NCI-H2107 (cell line): Measurements from ENCODE around the gene WDSUB1.
A peak's percentile ranks its signal among the peaks of the same experiment; 100 is the strongest.

Source experiments
- DNase-seq: peaks from one replicate; lab custom pipeline; 2025; lab: John Stamatoyannopoulos, UW

Gene WDSUB1

GRCh38 chr2:159285929-159286708, at the start of gene WDSUB1:
WDSUB1 (minus strand) TSS chr2:159286703; CDS start chr2:159283069, 3,634 bp downstream.
- DNase-seq, result peak; percentile 26

- DNase-seq, result no peak
These were observed 40.2 kb upstream of the WDSUB1 start for GRCh38 chr2:159326569-159327255.

DNA sequence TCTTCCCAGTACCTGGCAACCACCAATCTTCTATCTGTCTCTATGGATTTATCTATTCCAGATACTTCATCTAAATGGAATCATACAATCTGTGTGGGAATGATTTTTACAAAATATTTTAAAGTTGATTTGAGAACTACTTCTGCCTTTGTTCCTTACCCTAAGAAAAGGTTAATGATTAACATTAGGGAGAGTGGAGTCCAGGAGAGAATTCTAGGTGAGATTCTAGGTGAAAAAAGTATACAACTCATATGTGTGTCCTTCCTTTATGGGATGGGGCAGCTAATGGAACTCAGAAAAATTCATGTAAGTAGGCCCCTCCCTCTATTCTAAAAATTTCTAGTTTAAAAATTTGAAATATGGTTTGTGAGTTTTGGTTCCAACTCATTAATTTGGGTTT, 35.9 kb upstream of the WDSUB1 start:
- DNase-seq, result no peak

GRCh38 chr2:159317392-159318088, 31.0 kb upstream of the WDSUB1 start:
- no peak for DNase-seq

DNA sequence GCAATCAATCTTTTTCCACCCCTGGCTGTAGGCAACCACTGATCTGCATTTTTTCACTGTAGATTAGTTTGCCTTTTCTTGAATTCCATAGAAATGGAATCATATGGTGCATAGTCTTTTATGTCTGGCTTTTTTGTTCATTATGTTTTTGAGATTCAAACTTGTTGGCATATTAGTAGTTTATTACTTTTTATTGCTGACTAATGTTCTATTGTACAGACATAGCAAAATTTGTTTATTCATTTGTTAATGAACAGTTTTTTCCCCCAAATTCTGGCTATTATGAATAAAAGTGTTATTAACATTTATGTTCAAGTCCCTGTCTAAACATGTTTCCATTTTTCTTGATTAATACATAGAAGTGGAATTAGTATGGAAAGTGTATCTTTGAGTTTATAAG, 21.4 kb upstream of the WDSUB1 start:
- DNase-seq, result no peak

DNA sequence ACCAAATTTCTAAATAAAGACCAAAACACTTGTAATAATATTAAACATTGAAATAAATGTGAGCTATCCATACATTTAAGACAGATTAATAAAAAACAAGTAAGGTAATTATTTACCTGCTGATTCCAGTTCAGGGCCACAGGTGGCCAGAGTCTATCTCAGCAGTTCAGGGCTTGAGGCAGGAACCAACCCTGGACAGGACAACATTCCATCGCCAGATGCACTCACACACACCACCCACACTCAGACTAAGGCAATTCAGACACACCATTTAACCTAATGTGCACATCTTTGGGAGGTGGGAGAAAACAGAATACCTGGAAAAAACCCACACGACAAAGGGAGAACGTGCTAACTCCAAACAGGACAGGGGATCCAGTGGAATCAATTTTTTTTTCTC, 14.1 kb upstream of the WDSUB1 start:
- no peak for DNase-seq

DNA sequence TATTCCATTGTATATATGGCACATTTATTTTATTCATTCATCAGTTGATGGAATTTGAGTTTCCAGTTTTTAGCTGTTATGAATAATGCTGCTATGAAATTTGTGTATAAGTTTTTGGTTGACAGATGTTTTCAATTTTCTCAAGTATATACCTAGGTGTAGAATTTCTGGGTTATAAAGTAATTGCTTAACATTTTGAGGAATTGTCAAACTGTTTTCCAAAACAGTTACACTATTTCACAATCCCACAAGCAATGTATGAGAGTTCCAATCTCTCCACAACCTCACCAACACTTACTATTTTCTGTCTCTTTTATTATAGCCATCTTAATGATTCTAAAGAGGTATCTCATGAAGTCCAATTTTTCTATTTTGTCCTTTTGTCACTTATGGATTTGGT, 12.5 kb upstream of the WDSUB1 start:
- DNase-seq, result no peak

DNA sequence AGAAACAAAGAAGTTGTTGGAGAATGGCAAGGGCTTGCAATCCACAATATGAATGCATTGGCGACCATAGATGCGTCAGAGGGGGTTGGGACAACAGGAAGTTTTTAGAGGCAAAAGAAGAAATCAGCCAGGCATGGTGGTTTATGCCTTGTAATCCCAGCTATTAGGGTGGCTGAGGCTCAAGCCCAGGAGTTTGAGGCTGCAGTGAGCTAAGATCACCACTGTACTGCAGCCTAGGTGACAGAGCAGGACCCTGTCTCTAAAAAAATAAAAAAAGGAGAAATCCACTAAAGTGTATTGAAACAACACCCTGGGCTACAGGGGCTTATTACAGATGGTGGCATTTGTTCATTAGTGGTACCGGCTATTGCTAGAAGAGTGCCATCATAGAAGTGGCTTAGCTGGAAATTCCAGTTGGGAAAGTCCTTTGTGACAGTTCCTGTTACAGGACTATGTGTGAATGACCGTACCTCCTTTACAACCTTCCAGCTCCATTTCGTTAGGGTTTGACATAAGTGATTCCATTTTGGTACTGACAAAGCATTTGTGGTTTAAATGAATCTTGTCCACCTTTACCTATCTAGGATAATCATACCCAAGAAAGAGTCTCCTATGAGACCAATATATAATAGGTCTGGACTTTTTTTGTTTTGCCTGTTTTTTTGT, 10.7 kb upstream of the WDSUB1 start:
- no peak for DNase-seq

- no peak for DNase-seq
These were observed 5.7 kb upstream of the WDSUB1 start for GRCh38 chr2:159292157-159292556.

- DNase-seq, result peak; percentile 36
These were observed 3.9 kb upstream of the WDSUB1 start for GRCh38 chr2:159290289-159290907.

GRCh38 chr2:159287733-159288132, 1.2 kb upstream of the WDSUB1 start:
- DNase-seq, result no peak

DNA sequence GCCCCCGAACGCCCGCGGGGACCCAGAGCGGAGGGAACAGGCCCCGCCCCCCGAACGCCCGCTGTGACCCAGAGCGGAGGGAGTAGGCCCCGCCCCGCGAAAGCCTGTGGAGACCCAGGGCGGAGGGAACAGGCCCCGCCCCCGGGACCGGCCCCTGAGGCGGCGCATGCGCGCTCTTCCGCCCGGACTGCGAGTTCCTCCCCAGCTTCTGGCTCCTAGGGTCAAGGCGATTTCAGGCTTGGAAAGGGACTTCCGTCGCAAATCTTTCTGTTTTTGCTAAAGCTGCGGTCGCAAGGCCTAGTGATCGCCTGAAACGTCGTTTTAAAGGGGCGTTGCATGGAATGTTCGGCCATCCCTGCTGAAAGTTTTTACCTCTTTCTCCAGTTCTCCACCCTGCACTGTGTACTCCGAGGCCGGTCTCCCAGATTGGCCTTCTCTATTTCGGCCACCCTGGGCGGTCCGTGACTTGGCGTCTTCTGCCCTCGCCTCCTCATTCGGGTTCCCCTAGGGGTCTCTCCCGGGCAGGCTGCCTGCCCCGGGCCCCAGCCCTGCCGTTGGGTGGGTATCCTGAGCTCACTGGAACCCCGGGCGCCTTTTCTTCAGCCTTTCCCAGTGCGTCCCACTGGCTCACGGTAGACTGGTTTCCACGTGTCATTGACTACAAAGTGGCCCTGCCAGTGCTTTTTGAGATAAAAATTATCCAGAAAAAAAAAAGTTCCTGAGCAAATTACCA, 372 bp upstream of the WDSUB1 start:
- DNase-seq, result peak; percentile 97

GRCh38 chr2:159285433-159285832, 1.1 kb downstream of the WDSUB1 start:
- no peak for DNase-seq

GRCh38 chr2:159283529-159283928, 3.0 kb downstream of the WDSUB1 start:
- no peak for DNase-seq

DNA sequence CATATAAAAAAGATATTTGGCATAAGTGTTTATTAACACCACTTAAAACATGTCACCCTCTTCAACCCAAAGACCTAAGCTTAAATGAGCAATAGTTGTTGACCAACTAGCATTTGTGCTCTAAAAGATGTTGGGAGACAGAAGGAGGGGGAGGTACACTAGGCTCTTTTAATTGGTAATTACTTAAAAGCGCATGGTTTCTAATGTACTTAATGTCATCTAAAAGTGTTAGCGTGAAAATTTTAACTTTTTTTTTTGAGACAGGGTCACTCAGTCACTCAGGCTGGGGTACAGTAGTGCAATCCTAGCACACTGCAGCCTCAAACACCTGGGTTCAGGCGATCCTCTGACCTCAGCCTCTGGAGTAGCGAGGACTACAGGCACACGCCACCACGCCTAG, 5.5 kb downstream of the WDSUB1 start:
- no peak for DNase-seq

GRCh38 chr2:159279700-159280099, 6.8 kb downstream of the WDSUB1 start:
- DNase-seq, result no peak

DNA sequence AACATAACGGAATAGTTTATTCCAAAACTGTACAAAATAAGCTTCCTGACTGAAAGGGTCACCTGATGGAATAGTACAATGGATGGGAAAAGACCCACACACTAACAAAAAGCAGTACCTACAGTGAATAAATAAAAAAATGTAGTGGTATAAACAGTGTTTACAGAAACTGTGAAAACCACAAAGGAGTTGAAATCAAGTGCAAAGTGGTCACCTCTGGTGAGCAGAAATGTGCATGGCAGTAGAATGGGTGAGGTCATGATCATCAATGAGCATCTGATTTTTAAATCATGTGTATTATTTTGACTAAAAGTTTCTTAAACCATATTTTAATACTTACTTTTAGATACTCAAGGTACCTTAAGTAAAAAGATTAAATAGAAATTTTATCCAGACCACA, 11.4 kb downstream of the WDSUB1 start:
- DNase-seq, result no peak

DNA sequence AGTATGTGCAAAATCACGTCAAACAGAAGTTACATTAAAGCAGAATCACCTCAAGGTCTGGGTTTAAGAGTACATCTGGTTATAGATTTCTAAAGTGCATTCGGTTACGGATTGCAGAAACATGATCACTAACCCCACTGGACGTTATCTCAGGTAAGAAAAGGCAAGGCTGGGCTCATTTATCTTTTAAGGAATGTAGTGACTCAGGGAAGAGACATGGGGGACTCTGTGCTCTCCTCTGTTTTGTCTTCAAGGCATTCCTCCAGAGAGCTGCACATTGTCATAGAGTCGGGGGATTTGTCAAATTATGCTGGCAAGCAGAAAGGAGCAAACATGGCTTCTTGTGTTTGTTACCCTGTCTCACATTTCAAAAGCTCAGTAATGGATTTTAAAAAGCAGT, 14.3 kb downstream of the WDSUB1 start:
- DNase-seq, result no peak

DNA sequence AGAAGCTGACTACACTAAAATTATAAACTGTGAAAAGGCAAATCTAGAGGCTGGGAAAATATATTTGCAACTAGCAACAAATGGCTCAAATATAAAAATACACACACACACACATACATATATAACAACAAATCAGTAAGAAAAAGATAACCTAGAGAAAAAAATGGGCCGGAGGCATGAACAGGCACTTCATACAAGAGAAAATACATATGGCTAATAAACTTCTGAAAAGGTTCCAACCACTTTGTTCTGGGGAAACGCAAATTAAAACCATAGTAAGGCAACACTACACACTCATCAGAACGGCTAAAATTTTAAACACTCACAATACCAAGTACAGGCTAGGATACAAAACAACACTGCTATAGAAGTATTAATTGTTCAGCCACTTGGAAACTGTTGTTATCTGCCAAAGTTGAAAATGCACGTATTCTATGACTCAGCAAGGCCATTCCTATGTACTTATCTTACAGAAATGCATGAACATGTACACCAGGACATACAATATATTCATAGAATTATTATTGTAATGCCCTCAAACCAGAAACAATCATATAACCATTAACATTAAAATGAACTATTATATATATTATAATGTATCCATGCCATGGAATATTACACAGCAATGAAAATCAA, 15.6 kb downstream of the WDSUB1 start:
- no peak for DNase-seq

- DNase-seq, result no peak
These were observed 18.6 kb downstream of the WDSUB1 start for GRCh38 chr2:159267921-159268320.

- no peak for DNase-seq
These were observed 19.9 kb downstream of the WDSUB1 start for GRCh38 chr2:159266554-159266953.
